Measurements from ENCODE around the gene RAB11FIP3.

DNA sequence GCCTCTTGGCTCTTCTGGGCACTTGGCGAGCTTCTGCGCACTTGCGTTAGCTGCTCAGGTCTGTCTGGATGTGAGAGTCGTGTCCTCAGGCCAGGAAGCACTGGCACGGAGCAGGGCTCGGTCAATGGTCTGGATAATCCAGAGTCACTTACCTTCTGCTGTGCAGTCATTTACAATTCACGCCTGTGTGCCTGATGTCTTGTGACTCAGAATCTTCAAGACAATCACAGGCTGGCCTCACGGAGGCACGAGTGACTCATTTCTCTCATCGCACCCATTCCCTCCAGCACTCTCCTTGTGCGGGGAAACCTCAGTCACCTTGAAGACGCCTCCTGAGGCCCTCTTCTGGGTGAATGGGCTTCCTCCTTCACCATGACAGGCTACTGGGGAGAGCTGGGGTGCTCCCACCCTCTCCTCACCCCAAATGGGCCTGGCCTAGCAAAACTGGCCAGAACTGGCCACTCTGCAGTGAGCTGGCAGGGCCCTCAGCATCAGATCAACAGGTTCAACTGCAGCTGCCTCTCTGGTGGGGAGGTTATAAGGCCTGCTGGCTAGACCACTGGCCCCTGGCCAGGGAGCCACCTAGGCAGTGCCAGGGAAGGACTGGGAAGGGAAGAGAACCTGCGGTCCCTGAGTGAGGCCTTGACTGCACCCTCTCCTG, 100.2 kb downstream of the RAB11FIP3 start:
- TF ChIP-seq CTCF (IDR thresholded peaks at IDR 0.05) (no peak), POLR2A (IDR thresholded peaks at IDR 0.05) (no peak)

All from ovary (tissue), 3 donors.